NCI-H1105 treated with DMSO at 0.1 percent for 48 hours (cell line): Measurements from ENCODE around the gene RALY.

Experiments used
- DNase-seq: peaks from one replicate; lab custom pipeline; 2025; lab: John Stamatoyannopoulos, UW

Gene RALY

GRCh38 chr20:34047010-34047687, 53.4 kb downstream of the RALY start:
- no peak for DNase-seq

- DNase-seq: peak; percentile 68
Observed at GRCh38 chr20:34047917-34048316, 54.2 kb downstream of the RALY start.

- DNase-seq: no peak
Observed at GRCh38 chr20:34049389-34049788, 55.7 kb downstream of the RALY start.

- no peak for DNase-seq
Observed at GRCh38 chr20:34049897-34050695, 56.4 kb downstream of the RALY start.

GRCh38 chr20:34052414-34052813, 58.7 kb downstream of the RALY start:
- no peak for DNase-seq

GRCh38 chr20:34055290-34055689, 61.6 kb downstream of the RALY start:
- no peak for DNase-seq

- DNase-seq: no peak
Observed at GRCh38 chr20:34058831-34059230, 65.1 kb downstream of the RALY start.

GRCh38 chr20:34060970-34061369, 67.3 kb downstream of the RALY start:
- DNase-seq: no peak

- no peak for DNase-seq
Observed at GRCh38 chr20:34061695-34062094, 68.0 kb downstream of the RALY start.

- no peak for DNase-seq
Observed at GRCh38 chr20:34062570-34063482, 69.1 kb downstream of the RALY start.

- no peak for DNase-seq
Observed at GRCh38 chr20:34064286-34064685, 70.6 kb downstream of the RALY start.

GRCh38 chr20:34065260-34065659, 71.5 kb downstream of the RALY start:
- no peak for DNase-seq

GRCh38 chr20:34066476-34067090, 72.9 kb downstream of the RALY start:
- no peak for DNase-seq

- DNase-seq: no peak
Observed at GRCh38 chr20:34068001-34068400, 74.3 kb downstream of the RALY start.

GRCh38 chr20:34069341-34070078, 75.8 kb downstream of the RALY start:
- DNase-seq: peak; percentile 79

- DNase-seq: no peak
Observed at GRCh38 chr20:34070079-34070439, 76.3 kb downstream of the RALY start.

GRCh38 chr20:34070859-34071258, 77.1 kb downstream of the RALY start:
- DNase-seq: no peak

GRCh38 chr20:34072076-34072475, 78.4 kb downstream of the RALY start:
- DNase-seq: no peak

GRCh38 chr20:34072778-34073177, 79.1 kb downstream of the RALY start:
- no peak for DNase-seq

- DNase-seq: no peak
Observed at GRCh38 chr20:34074101-34074760, 80.5 kb downstream of the RALY start.

GRCh38 chr20:34075647-34076046, 81.9 kb downstream of the RALY start:
- DNase-seq: no peak
